Measurements from ENCODE around the gene CYP4F2.

DNA sequence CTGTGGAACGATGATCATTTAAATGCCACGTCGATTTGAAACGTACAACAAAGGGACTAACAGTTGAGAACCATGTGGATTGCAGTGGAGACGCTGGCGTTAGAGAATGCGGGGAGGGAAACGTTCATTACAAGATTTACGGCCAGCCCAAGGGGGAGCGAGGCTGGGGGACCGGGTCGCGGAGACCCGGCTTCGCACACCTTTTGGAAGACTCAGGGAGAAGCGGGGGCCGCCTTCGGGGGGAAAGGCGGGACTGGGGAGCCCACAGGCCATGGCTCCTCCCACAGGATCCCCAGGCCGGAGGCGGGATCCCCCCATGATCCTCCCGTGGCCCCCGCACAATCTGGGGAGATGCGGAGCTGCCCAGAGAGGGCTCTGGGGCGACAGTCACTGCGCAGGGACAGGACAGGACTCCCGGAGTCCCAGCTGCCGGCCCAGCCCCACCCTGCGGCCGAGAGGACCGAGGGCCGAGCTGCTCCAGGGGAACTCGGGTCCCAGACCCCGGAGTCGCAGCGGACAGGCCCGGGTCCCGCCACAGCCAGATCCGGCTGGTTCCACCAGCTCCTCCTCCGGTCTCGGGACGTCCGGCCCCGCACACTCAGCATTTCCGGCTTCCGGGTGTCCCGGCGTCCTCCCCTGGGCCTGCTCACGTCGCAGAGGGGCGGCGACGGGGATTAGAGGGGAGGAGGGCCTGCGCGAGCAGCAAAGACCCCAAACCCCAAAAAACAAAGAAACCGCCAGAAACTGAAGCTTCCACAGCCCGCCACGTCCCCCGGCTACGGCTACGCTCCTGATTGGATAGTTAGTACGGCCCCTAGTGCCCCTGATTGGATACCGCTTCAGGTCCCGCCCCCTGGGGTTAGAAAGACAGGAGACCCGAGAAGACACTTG is 61.3 kb downstream of the CYP4F2 start:
- TF ChIP-seq, protein P1, sequence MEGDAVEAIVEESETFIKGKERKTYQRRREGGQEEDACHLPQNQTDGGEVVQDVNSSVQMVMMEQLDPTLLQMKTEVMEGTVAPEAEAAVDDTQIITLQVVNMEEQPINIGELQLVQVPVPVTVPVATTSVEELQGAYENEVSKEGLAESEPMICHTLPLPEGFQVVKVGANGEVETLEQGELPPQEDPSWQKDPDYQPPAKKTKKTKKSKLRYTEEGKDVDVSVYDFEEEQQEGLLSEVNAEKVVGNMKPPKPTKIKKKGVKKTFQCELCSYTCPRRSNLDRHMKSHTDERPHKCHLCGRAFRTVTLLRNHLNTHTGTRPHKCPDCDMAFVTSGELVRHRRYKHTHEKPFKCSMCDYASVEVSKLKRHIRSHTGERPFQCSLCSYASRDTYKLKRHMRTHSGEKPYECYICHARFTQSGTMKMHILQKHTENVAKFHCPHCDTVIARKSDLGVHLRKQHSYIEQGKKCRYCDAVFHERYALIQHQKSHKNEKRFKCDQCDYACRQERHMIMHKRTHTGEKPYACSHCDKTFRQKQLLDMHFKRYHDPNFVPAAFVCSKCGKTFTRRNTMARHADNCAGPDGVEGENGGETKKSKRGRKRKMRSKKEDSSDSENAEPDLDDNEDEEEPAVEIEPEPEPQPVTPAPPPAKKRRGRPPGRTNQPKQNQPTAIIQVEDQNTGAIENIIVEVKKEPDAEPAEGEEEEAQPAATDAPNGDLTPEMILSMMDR (conservative IDR thresholded peaks at IDR 0.05 in 1 of 2, IDR thresholded peaks at IDR 0.05 in 1 of 2; ENCODE audit: extremely low read depth in 1 of 2, insufficient read depth in 1 of 2, low read depth in 1 of 2, low read length in 2 of 2): no peak
- TF ChIP-seq EZH2 (IDR thresholded peaks at IDR 0.05; ENCODE audit: borderline replicate concordance, low read length): no peak

Measured in mammary epithelial cell (primary cell).